ENCODE data around the gene EXOC4. TPM values are rescaled to one million over a fixed set of nuclear protein-coding genes. Genes with fewer than 3 reads are reported as not detected.

The EXOC4 gene
- total and polyA plus RNA-seq, 12 donors, result 7.5 to 41.7 (median 34.6) TPM

DNA sequence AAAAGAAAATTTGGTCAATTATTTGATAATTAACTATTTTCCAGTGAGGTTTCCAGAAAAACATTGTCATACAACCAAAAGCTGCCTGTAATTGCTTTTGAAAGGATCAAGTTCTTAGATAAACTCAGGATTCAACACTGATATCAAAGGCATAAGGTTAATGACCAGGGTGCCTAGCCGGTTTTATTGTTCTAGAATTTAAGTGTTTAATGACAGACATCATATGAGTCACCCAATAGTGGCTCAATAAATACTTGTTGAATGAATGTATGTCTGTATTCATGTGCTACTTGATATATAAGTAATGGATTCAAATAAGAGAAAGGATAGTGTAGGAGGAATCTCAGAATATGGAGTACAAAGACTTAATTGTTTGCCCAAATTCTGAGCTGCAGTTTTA lies 678.2 kb downstream of the EXOC4 start:
- TF ChIP-seq, protein P1, sequence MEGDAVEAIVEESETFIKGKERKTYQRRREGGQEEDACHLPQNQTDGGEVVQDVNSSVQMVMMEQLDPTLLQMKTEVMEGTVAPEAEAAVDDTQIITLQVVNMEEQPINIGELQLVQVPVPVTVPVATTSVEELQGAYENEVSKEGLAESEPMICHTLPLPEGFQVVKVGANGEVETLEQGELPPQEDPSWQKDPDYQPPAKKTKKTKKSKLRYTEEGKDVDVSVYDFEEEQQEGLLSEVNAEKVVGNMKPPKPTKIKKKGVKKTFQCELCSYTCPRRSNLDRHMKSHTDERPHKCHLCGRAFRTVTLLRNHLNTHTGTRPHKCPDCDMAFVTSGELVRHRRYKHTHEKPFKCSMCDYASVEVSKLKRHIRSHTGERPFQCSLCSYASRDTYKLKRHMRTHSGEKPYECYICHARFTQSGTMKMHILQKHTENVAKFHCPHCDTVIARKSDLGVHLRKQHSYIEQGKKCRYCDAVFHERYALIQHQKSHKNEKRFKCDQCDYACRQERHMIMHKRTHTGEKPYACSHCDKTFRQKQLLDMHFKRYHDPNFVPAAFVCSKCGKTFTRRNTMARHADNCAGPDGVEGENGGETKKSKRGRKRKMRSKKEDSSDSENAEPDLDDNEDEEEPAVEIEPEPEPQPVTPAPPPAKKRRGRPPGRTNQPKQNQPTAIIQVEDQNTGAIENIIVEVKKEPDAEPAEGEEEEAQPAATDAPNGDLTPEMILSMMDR (IDR thresholded peaks at IDR 0.05), result no peak
- 85 to 87% methylated on average over 1 of the region's 1 CpG for WGBS, 2 donors
- intact Hi-C loops (cut with DNase I), result no loop called here
- Histone ChIP-seq H3K9me3 (no peaks in the 10 kb centered on the region), H3K27me3 (no peaks in the 10 kb centered on the region), H3K27ac (no peak overlapping the region), H3K4me1 (no peaks in the 10 kb centered on the region), H3K36me3 (no peaks in the 10 kb centered on the region), H3K4me3 (no peak overlapping the region)
- ATAC-seq (no peak), DNase-seq (no peak)

DNA sequence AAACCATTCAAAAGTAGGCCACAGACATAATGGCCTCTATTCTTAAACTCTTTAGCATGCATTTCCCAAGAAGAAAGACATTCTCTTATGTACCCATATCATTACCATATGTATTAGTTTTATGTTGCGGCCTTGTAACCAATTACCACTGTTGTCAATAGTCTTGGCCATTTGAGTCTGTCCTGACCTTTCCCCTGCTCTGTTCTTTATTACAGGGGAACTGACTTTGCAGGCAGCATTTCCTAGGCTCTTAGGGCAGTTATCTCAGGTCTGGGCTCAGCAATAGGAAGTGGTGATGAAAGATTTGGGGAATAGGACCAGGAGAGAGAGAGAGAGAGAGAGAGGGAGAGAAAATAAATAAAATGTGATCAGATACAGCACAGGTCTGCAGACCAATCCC lies 679.7 kb downstream of the EXOC4 start:
- WGBS, 2 donors, result 56 to 98% methylated on average over 1 of the region's 1 CpG
- Histone ChIP-seq H3K36me3 (peaks cover 0 to 2% (median 0%) of the 10 kb centered on the region in 9 donors), H3K9me3 (no peaks in the 10 kb centered on the region), H3K4me3 (no peak overlapping the region), H3K27me3 (no peaks in the 10 kb centered on the region), H3K4me1 (no peaks in the 10 kb centered on the region), H3K27ac (no peak overlapping the region)
- TF ChIP-seq, protein P1 (IDR thresholded peaks at IDR 0.05), result no peak
- DNase-seq, result no peak
- intact Hi-C loops (cut with DNase I), result no loop called here
- ATAC-seq, result peak in 1 of 8 donors; percentile 33

GRCh38 chr7:133934262-133934976 lies 681.5 kb downstream of the EXOC4 start:
- Histone ChIP-seq H3K4me3 (no peak overlapping the region), H3K36me3 (peaks cover 0 to 21% (median 0%) of the 10 kb centered on the region in 9 donors), H3K27ac (no peak overlapping the region), H3K27me3 (no peaks in the 10 kb centered on the region), H3K9me3 (no peaks in the 10 kb centered on the region), H3K4me1 (no peaks in the 10 kb centered on the region)
- no peak for DNase-seq
- WGBS, 2 donors, result 90 to 91% methylated on average over 9 of the region's 9 CpGs
- TF ChIP-seq, protein P1 (IDR thresholded peaks at IDR 0.05), result no peak
- no peak for ATAC-seq
- intact Hi-C loops (cut with DNase I), result no loop called here

DNA sequence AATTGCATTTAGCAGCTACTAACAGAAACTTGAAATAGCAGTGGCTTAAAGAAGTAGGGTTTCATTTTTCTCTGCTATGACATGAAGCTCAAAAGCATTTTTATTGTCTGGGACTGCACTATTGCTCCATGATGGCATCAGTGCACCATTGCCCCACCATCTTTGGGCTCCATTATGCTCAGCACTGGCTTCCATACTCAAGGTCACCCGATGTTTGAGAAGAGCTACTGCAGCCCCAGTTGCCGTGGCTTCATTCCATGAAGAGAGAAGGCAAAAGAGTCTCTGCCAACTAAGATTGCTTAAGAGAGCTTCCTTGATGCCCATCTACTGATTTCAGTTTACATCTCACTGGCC lies 682.1 kb downstream of the EXOC4 start:
- Histone ChIP-seq H3K4me3 (no peak overlapping the region), H3K36me3 (peaks cover 0 to 25% (median 0%) of the 10 kb centered on the region in 9 donors), H3K27me3 (no peaks in the 10 kb centered on the region), H3K27ac (no peak overlapping the region), H3K4me1 (no peaks in the 10 kb centered on the region), H3K9me3 (no peaks in the 10 kb centered on the region)
- intact Hi-C loops (cut with DNase I), result no loop called here
- 73 to 95% methylated on average over 2 of the region's 2 CpGs for WGBS, 2 donors
- ATAC-seq (no peak), DNase-seq (no peak)
- TF ChIP-seq, protein P1 (IDR thresholded peaks at IDR 0.05), result no peak

All from heart right ventricle (tissue), 16 donors.